T-helper 9 cell (primary cell): Measurements from ENCODE around the gene SAMD8.
"Not testable (repeated sequence)": the region's sequence is repeated elsewhere in the genome, so short reads cannot be mapped to it uniquely, and the experiment has no call there.

Experiments
- DNase-seq: peaks from one replicate; pipeline ENCODE4 v3.0.0-alpha.2; 2020

SAMD8 gene

GRCh38 chr10:75107756-75108683, 3.4 kb upstream of the SAMD8 start:
- DNase-seq, result no peak

- DNase-seq, result no peak
Observed at GRCh38 chr10:75108684-75109458, 2.6 kb upstream of the SAMD8 start.

- DNase-seq, result no peak
Observed at GRCh38 chr10:75109459-75109778, 2.0 kb upstream of the SAMD8 start.

GRCh38 chr10:75110006-75110632, 1.3 kb upstream of the SAMD8 start:
- DNase-seq, result no peak

GRCh38 chr10:75111907-75112679, 637 bp downstream of the SAMD8 start:
- peak; percentile 26 for DNase-seq

- no peak for DNase-seq
Observed at GRCh38 chr10:75115137-75115536, 3.7 kb downstream of the SAMD8 start.

GRCh38 chr10:75116941-75117775, 5.7 kb downstream of the SAMD8 start:
- not testable (repeated sequence) for DNase-seq

GRCh38 chr10:75117995-75118394, 6.5 kb downstream of the SAMD8 start:
- DNase-seq, result no peak

- not testable (repeated sequence) for DNase-seq
Observed at GRCh38 chr10:75119444-75120066, 8.1 kb downstream of the SAMD8 start.

- DNase-seq, result no peak
Observed at GRCh38 chr10:75121322-75121721, 9.9 kb downstream of the SAMD8 start.

GRCh38 chr10:75122505-75122904, 11.0 kb downstream of the SAMD8 start:
- DNase-seq, result no peak

GRCh38 chr10:75123088-75123682, 11.7 kb downstream of the SAMD8 start:
- DNase-seq, result no peak

GRCh38 chr10:75126277-75126676, 14.8 kb downstream of the SAMD8 start:
- no peak for DNase-seq

GRCh38 chr10:75127471-75127870, 16.0 kb downstream of the SAMD8 start:
- no peak for DNase-seq

GRCh38 chr10:75128985-75129384, 17.5 kb downstream of the SAMD8 start:
- DNase-seq, result not testable (repeated sequence)

GRCh38 chr10:75129537-75129936, 18.1 kb downstream of the SAMD8 start:
- DNase-seq, result no peak

- DNase-seq, result not testable (repeated sequence)
Observed at GRCh38 chr10:75133701-75134100, 22.2 kb downstream of the SAMD8 start.

GRCh38 chr10:75136346-75136745, 24.9 kb downstream of the SAMD8 start:
- no peak for DNase-seq

- no peak for DNase-seq
Observed at GRCh38 chr10:75137533-75138438, 26.3 kb downstream of the SAMD8 start.

GRCh38 chr10:75140246-75140645, 28.8 kb downstream of the SAMD8 start:
- DNase-seq, result no peak
